ENCODE data around the gene SNX3. TPM values are rescaled to one million over a fixed set of nuclear protein-coding genes. Genes with fewer than 3 reads are reported as not detected.

The SNX3 gene
- total RNA-seq, 1 experiment from 2014 or later, result 80.7 TPM

- H3K4me2 ChIP-seq (ENCODE audit: insufficient read depth, insufficient read length, low read length), result no peak overlapping the region
- no peaks in the 10 kb centered on the region for H3K4me1 ChIP-seq (ENCODE audit: insufficient read depth, low read length)
- H2BK12ac ChIP-seq (ENCODE audit: insufficient read length, low read depth, low read length), result no peak overlapping the region
- no peak overlapping the region for H2BK120ac ChIP-seq (ENCODE audit: low read depth, low read length, poor library complexity, severe bottlenecking)
- Mint-ChIP-seq H3K27me3 (ENCODE audit: low read depth) (peaks cover 11% of the 10 kb centered on the region), H3K27ac (no peak overlapping the region), H3K9me3 (no peaks in the 10 kb centered on the region), H3K36me3 (ENCODE audit: insufficient read depth in 1 of 3, low read depth in 3 of 3) (no peaks in the 10 kb centered on the region), H3K4me1 (no peaks in the 10 kb centered on the region), H3K4me3 (no peak overlapping the region)
- no peaks in the 10 kb centered on the region for H3K27me3 ChIP-seq (ENCODE audit: insufficient read depth, low read length)
- no CpG with 5 or more reads among the region's 8 CpGs for WGBS (ENCODE audit: extremely low coverage, insufficient read length, low lambda C conversion rate)
- H2AFZ ChIP-seq (ENCODE audit: low read length), result no peak overlapping the region
- no peak overlapping the region for H4K8ac ChIP-seq (replicated peaks; ENCODE audit: insufficient read length, low read depth, low read length)
- H3K9ac ChIP-seq (ENCODE audit: extremely low read depth, insufficient read length, low read length), result no peak overlapping the region
- no peak overlapping the region for H3K23ac ChIP-seq (ENCODE audit: insufficient read length, low read depth, low read length)
- no peaks in the 10 kb centered on the region for H3K23me2 ChIP-seq (ENCODE audit: insufficient read length, low read depth, low read length, poor library complexity, severe bottlenecking)
- H3K79me1 ChIP-seq (ENCODE audit: insufficient read depth, low read depth, low read length, poor library complexity, severe bottlenecking), result no peaks in the 10 kb centered on the region
- no peak overlapping the region for H3K14ac ChIP-seq (ENCODE audit: insufficient read depth, low read length)
- H3K79me2 ChIP-seq (ENCODE audit: insufficient read depth, low read length), result no peaks in the 10 kb centered on the region
- H2BK5ac ChIP-seq (ENCODE audit: insufficient read length, low read length), result no peak overlapping the region
- no peak overlapping the region for H3K4ac ChIP-seq (ENCODE audit: low read depth, low read length)
- H2BK20ac ChIP-seq (ENCODE audit: low read depth, low read length, poor library complexity, severe bottlenecking), result no peak overlapping the region
- no peak overlapping the region for H2BK15ac ChIP-seq (ENCODE audit: low read depth, low read length)
- no peaks in the 10 kb centered on the region for H3K9me3 ChIP-seq (ENCODE audit: control insufficient read depth, low read depth, low read length)
- H3T11ph ChIP-seq (ENCODE audit: low read length), result no peak overlapping the region
- H4K5ac ChIP-seq (ENCODE audit: insufficient read length, low read depth, low read length), result no peak overlapping the region
- H3K27ac ChIP-seq (ENCODE audit: insufficient read length, low read depth, low read length), result no peak overlapping the region
- TF ChIP-seq CTCF (conservative IDR thresholded peaks at IDR 0.05), result no peak
- DNase-seq, result no peak
- no peaks in the 10 kb centered on the region for H4K20me1 ChIP-seq (ENCODE audit: control insufficient read depth, insufficient read depth, insufficient read length)
- H4K91ac ChIP-seq (ENCODE audit: insufficient read length, low read depth, low read length), result no peak overlapping the region
- H2AK5ac ChIP-seq (ENCODE audit: insufficient read length, low read length), result no peak overlapping the region
- H3K18ac ChIP-seq (ENCODE audit: insufficient read length, low read depth, low read length), result no peak overlapping the region
- no peak overlapping the region for H3K56ac ChIP-seq (ENCODE audit: insufficient read length, low read depth, low read length)
These were observed 66.3 kb downstream of the SNX3 start for GRCh38 chr6:108194503-108194902.

Measured in H9 (cell line).